ENCODE results near the gene FGFBP3.
"Not testable (repeated sequence)": the region's sequence is repeated elsewhere in the genome, so short reads cannot be mapped to it uniquely, and the experiment has no call there.

Gene FGFBP3

GRCh38 chr10:91901784-91902677 lies 7.3 kb downstream of the FGFBP3 start:
- no peak for DNase-seq

DNA sequence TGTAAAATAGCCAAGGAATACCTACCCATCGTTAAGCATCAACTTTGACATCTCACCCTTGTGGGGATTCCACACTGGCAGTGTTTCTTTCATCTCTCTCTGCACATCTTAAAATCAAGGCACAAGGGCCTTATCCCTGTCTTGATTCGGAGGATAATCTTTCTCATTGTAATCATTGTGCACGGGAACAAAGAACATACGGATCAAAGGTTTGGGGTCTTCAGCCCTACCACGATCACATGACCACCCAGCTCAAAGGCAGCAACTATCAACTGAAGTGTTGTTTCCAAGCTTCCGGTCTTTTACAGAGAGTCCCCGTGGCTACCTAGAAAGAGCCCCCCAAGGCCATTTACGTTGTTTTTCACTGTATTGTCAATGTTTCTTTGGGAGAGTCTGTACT lies 11.9 kb downstream of the FGFBP3 start:
- no peak for DNase-seq

GRCh38 chr10:91896212-91896756 lies 13.0 kb downstream of the FGFBP3 start:
- DNase-seq, result no peak

DNA sequence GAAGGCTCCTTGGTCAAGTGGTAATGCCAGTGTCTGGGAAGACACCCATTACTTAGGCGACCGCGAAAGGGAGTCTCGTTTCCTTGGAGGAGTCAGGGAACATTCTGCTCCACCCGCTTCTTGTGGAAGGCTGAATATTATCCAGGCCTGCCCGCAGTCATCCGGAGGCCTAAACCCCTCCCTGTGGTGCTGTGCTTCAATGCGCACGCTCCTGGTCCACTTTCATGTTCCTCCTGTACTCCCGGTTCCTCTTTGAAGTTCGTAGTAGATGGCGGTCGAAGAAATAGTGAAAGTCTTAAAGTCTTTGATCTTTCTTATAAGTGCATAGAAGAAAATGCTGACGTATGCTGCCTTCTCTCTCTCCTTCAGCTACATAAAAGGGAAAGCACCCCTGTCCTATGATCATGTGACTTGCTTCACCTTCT lies 15.0 kb downstream of the FGFBP3 start:
- DNase-seq, result not testable (repeated sequence)

DNA sequence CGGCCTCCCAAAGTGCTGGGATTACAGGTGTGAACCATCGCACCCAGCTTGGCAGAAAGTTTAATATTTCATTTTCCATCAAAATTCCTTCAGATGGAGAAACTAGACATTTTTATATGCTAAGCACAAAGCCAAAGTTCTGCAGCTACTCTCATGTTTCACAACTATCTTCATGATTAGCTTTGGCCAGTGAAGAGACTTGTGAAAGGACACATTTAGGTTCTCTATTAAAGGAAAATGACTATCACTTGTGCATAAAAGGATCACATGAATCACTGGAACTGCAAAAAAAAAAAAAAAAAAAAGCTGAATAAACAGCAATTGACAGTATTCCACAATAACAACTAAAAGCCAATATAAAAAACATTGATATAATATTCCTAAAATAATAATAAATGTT lies 16.2 kb downstream of the FGFBP3 start:
- no peak for DNase-seq

GRCh38 chr10:91891125-91892001 lies 17.9 kb downstream of the FGFBP3 start:
- DNase-seq, result no peak

DNA sequence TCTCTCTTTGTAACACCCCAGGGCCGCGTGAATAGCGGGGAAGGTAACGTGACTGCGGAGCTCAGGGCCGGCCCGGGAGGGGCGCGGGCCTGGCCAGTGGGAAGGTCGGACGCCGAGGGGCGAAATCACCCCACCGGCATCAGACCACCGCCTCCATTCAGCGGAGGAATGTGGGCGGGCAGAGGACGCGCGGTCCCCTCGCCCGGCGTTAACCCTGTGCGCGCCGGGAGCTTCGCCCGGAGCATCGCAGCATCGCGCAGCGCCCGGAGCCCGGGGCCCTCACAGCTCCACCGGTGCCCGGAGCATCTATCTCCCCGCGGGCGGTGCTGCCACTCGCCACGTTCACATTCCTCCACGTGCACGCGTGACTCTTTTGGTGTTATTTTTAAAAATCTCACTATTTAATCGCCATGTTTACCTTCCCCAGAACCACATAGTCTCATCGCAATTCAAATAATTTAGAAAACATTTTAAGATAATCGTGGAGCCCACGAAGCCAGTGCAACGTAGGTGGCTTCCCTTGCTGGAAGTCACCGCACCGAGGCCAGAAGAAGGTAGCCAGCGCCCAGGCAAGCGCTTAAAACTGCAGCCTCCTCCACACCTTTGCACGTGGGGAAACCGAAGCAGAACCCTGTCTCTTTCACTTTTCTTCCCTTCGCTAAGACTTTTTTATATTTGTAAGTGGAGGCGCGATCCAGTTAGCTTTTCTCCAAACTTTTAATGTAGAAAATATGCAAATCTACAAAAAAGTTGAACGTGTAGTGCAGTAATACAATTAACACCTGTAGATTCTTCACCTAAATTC lies 21.8 kb downstream of the FGFBP3 start:
- DNase-seq, result peak; percentile 20

DNA sequence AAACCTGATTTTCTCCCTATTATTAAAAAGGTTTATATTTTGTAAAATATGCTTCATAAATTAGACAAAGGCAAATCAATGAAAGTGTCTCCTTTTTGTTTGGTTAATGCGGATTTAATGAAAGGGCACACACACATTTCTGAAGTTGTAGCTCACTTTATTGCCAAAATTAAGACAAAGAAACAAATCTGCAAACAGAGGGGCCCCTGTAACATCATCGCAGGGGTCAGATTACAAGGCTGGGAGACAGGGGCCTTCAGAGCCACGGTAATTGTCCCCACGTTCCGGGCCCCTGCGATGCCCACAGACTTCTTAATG lies 22.4 kb downstream of the FGFBP3 start:
- DNase-seq, result no peak

DNA sequence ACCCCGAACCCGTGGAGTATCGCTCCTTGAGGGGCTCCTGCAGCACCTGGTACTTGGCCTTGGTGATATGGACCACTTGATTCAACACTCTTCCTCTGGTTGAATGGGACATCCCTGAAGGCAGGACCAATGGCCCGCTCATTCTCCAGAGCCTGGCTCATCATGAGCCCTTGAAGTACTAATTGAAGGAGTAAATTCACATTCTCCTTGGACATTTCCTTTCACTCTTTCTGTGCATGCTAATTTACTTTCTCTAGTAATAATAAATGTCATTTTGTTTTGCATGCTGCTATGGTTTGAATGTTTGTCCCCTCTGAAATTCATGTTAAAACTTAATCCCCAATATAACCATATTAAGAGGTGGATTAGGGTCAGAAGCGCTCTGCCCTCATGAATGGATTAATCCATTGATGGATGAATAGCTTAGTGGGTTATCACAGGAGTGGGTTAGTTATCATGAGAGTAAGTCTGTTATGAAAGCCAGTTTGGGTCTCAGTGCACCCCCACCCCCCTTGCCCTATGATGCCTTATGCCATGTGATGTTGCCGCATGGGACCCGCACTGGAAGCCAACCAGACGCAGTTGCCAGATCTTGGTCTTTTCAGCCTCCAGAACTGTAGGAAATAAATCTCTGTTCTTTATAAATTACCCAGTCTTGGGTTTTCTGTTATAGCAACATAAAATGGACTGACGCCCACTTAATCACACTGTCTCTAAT lies 23.8 kb downstream of the FGFBP3 start:
- no peak for DNase-seq

DNA sequence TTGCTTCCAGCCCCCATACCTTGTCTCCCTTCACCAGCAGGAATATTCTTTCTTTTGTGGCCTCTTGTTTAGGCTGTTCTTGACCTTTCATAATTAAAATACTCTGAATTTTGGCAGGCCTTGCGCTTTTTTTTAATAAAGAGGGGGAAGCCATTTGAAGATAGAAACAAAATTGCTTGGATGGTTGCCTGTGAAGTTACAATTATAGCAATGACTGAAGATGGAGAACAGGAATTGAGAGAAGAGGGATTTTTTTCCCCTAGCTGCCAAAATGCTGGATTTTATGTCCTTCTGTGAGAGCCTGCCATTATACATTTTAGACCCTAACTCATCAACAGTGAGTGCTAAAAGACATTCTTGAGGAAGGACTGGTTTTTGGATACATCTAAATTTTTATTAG lies 24.8 kb downstream of the FGFBP3 start:
- DNase-seq, result peak; percentile 11

- no peak for DNase-seq
Measured at GRCh38 chr10:91883549-91884444, 25.5 kb downstream of the FGFBP3 start.

GRCh38 chr10:91880310-91880709 lies 29.0 kb downstream of the FGFBP3 start:
- no peak for DNase-seq

DNA sequence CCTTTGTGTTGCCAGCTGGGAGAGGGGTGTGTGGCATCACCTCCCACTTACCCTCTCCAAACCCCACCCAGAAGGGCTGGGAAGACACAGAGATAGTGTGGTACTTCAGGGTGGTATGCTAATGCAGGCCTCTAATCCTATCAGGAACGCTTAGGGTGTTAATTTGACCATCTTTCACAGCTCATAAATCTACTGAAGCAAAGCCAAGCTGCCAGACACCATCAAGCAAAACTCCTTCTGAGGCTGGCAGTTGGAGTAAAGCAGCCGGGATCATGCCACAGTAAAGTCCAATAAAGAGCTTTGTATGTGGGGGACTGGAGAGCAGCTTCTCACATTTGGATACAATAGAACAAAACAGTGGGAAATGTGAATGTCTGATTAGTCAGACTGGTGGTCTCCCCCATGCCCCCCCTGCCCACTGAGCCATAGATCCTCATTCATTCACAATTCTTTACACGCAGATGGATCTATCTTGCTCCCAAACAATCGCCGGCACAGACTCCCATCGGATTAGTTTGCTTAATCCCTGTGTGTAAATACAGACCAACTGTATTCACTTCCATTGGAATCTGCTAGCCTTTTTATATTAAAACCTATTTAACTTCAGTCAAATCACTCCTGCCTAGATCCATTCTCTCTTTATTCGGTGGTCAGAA lies 29.6 kb downstream of the FGFBP3 start:
- no peak for DNase-seq

- no peak for DNase-seq
Measured at GRCh38 chr10:91875779-91876178, 33.5 kb downstream of the FGFBP3 start.

DNA sequence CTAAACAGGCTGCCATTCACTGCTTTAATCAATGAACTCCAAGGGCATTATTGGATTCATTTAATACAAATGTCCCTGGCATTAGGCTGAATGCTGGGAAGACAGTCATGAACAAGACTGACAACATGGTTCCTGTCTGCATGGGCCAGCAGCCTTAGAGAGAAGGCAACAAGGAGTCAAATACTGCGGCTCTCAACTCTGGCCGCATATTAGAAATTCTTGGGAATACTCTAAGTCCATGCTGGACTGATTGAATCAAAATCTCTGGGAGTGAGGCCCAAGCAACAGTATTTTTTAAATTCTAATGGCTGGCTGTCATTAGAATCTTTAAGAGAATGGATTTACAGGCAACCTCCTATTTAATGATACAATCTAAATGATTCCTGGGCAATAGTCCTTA lies 34.1 kb downstream of the FGFBP3 start:
- DNase-seq, result no peak

GRCh38 chr10:91865562-91866081 lies 43.7 kb downstream of the FGFBP3 start:
- DNase-seq, result no peak

DNA sequence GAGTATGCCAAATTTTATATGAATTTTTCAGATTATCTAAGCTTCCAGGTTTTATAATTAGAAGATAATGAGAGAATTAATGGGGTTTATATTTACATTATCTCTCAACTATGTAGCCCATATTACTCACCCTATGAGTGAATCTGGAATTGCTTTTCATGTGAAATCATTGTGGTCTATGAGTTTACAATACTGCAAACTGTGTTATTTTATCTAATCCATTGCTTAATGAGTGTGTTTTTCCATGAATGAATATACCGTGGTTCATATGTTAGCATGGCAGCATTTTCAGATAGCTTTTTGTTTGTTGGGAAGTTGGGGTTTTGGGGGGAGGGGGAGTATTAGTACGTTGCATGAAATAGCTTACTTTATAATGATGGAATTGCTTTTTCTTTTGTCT lies 44.5 kb downstream of the FGFBP3 start:
- no peak for DNase-seq

- DNase-seq, result no peak
Measured at GRCh38 chr10:91864099-91864498, 45.2 kb downstream of the FGFBP3 start.

GRCh38 chr10:91860885-91861284 lies 48.4 kb downstream of the FGFBP3 start:
- DNase-seq, result no peak

DNA sequence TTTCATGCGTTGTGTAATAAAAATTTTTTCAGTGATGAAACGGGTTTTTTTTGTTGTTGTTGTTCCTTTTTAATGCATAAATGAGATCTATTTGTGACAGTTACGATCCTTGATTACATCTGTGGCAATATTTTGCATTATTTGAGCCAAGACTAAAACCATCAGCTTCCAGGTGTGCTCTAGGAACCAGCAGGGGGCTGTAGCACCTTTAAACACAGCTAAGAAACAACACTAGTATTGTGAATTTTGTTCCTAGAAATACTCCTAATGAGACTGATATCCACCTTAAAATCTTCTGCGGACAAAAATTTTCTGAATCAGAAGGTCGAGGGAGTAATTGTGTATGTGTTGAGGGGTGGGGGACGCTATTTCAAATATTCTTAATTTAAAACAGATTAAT lies 52.6 kb downstream of the FGFBP3 start:
- peak; percentile 1 for DNase-seq
